ENCODE results near the gene HYKK.

GRCh38 chr15:78538358-78538757 lies 31.0 kb downstream of the HYKK start:
- no peak for TF ChIP-seq ZNF274 (IDR thresholded peaks at IDR 0.05; ENCODE audit: low read depth, low read length)
- TF ChIP-seq SUZ12 (IDR thresholded peaks at IDR 0.05; ENCODE audit: extremely low read depth, insufficient read depth, insufficient read length), result no peak
- no peak for TF ChIP-seq YY1 (IDR thresholded peaks at IDR 0.05; ENCODE audit: insufficient read depth, insufficient read length)

Measured in NT2/D1 (cell line).